Lung microvascular endothelial cell (primary cell): Measurements from ENCODE around the gene IKZF1. TPM values are rescaled to one million over a fixed set of nuclear protein-coding genes. Genes with fewer than 3 reads are reported as not detected.
A peak's percentile ranks its signal among the peaks of the same experiment; 100 is the strongest.

Experiments
- DNase-seq, 2 donors: peaks; one replicate each; pipeline versions ENCODE4 v3.0.0 to v3.0.0-alpha.2; 2010; ENCODE audit warnings: low read depth in 2 of 2
- total RNA-seq: library from RNA; depleted of rRNA; stranded (reverse); fragments of >200 nt; gene quantifications from 2 replicates; pipeline ENCODE4 v1.2.1, GENCODE V29; 2014

The IKZF1 gene
- total RNA-seq, 1 donor from 2014 or later = under 0.01 TPM

DNA sequence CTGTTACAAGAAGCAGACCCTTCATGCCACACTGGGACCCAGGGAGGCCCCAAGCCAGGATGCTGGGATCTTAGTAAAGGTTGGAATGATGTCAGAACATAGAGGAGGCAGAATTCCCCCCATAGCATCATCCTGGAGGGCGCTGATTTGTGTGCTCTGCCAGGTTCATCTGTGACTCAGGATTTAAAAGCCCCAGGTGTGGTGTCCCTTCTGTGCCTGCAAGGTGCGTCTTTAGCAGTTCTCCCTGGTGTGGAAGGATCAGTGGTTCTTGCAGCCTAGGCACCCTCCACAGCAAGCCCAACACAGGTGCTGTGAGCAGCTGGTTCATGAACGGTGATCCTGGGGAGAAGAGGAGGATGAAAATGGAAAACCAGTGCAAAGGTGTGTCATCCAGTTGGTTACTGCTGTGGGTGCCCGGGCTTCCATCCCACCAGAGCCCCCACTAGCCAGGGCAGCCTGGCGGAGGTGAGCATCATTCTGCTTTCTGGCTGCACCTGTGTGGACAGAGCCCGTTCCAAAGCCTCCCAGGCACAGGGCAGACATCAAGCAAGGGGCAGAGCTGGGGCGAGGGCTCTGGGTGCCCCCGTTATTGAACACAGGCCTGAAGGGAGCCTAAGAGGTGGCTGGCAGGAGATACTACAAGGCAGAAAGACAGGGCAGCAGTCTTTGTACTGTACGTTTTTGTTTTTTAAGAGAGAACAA lies 49.5 kb downstream of the IKZF1 start:
- no peak for DNase-seq

- DNase-seq = no peak
Observed at GRCh38 chr7:50355817-50356178, 51.3 kb downstream of the IKZF1 start.

DNA sequence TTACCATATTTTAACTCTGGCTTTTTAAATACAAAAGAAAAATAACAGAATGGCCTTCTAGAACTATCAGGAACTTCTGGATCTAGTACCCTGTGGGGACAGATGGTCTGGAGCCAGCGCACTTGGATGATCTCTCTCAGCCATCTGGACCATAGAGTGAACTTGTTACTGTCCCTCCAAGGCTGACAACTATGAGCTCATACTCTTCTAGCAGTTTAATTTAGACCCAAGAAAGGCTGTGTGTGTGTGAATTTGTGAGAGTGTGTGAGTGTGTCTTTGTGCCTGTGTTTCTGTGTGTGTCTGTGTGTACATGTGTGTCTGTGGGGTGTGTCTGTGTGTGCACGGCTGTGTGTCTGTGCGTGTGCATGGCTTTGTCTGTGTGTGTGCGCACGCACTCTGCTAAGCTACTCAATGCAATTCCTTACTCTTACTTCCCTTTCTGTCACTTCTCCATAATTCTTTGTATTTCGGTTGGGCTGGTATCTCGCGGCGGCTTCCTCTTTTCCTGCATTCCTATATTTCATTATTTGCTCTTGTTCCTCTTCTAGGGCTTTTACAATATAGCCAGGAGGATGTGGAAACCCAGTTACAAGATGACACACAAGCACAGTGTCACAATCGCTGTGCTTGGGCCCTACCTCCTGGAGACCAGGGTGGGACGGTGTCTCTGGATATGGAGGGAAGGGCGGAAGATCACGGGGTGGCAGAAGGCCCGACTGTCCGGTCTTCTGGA lies 51.9 kb downstream of the IKZF1 start:
- DNase-seq = no peak

- no peak for DNase-seq
Observed at GRCh38 chr7:50356945-50357268, 52.4 kb downstream of the IKZF1 start.

GRCh38 chr7:50357426-50357825 lies 52.9 kb downstream of the IKZF1 start:
- no peak for DNase-seq

GRCh38 chr7:50358041-50358705 lies 53.7 kb downstream of the IKZF1 start:
- DNase-seq = no peak

DNA sequence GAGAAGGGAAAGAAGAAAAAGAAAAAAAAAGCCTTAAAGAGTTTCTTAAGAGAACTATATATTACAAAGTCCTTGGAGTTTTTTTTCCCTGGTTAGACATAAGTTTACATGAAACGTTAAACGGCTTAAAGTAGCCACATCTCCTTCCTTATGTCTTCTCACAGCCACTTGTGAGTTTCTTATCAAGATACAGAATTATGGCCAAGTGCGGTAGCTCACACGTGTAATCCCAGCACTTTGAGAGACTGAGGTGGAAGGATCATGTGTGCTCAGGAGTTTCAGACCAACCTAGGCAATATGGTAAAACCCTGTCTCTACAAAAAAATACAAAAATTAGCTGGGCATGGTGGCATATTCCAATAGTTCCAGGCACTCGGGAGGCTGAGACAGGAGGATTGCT lies 54.3 kb downstream of the IKZF1 start:
- DNase-seq = no peak

- no peak for DNase-seq
Observed at GRCh38 chr7:50359258-50359994, 54.9 kb downstream of the IKZF1 start.

- DNase-seq = no peak
Observed at GRCh38 chr7:50359995-50360925, 55.7 kb downstream of the IKZF1 start.

- DNase-seq = no peak
Observed at GRCh38 chr7:50362142-50362541, 57.6 kb downstream of the IKZF1 start.

GRCh38 chr7:50362712-50363282 lies 58.3 kb downstream of the IKZF1 start:
- DNase-seq = no peak

- DNase-seq = no peak
Observed at GRCh38 chr7:50363327-50364060, 59.0 kb downstream of the IKZF1 start.

GRCh38 chr7:50364645-50365044 lies 60.1 kb downstream of the IKZF1 start:
- no peak for DNase-seq

DNA sequence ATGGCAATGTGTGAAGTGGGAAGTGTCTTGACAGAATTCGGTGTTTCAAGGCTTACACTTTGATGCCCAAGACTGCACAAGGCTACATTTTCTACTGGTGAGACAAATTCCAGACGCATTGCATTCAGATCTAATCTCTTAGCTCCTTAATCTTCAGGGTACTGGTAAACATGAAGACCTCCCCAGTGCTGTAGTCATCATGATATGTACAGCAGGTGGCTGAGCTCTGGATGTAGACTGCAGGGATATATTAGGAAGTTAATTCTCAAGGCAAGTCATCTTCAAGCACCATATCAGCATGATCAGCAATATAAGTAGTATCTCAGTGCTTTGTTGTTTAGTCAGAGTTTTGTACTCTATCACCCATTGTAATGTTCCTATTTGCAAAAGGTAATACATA lies 61.8 kb downstream of the IKZF1 start:
- DNase-seq = no peak

GRCh38 chr7:50367100-50367499 lies 62.6 kb downstream of the IKZF1 start:
- DNase-seq = no peak

- DNase-seq = no peak
Observed at GRCh38 chr7:50367570-50367969, 63.1 kb downstream of the IKZF1 start.

- no peak for DNase-seq
Observed at GRCh38 chr7:50368366-50368765, 63.9 kb downstream of the IKZF1 start.

DNA sequence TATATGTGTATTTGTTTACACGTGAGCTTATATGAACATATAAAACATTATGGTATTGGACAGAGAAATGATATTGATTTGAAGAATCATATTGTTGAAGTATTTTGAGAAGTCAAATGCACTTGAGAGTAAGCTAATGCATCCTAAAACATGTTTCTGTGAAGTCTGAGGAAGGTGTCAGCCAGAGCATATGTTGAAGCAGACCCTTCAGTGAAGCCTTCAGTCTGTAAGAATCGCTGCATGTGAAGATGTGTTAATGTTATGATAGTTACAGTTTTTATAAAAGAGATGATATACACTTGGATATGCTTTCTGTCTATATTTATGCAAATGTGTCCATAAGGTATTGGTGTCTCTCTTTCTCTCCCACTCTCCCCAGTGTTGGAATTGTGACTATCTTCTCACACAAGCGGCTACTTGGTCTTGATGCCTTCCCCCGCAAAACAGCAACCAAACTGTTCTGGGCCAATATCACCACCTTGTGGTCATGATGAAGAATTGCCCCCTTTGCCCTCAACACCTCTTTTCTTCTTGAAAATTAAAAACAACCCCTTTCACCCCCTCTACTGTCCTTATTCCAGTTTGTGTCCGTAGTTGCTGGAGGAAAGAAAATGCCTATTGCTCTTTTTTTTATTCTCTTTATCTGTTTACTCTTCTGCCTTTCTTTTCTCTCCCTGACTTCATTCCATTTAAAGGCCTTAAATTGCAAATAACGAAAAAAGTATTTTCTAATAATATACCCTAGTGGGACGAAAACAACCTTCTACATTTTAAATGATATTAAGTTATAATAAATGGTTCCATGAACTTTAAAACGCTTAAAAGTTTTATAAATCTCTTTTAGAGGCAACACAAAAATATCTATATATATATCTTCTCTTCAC lies 64.9 kb downstream of the IKZF1 start:
- peak; percentile 9 to 27 for DNase-seq

- no peak for DNase-seq
Observed at GRCh38 chr7:50370884-50371283, 66.4 kb downstream of the IKZF1 start.
